Retinal pigment epithelial cell (primary cell): Measurements from ENCODE around the gene ARID5B.

ENCODE experiments used
- DNase-seq: peaks from one replicate; pipeline ENCODE4 v3.0.0-alpha.2; 2010; ENCODE audit warnings: low read depth
- H3K4me3 ChIP-seq: 2 replicates; pipeline ENCODE4 v1.5.1; 2011; ENCODE audit warnings: mild to moderate bottlenecking, low read length, control low read depth, moderate library complexity
- CTCF ChIP-seq: conservative IDR thresholded peaks from 2 replicates; pipeline ENCODE4 v1.5.1; 2011; ENCODE audit warnings: low read depth, low read length, control low read depth, inconsistent platforms

The ARID5B gene

GRCh38 chr10:62019685-62020359 is 118.3 kb downstream of the ARID5B start:
- DNase-seq, result no peak

GRCh38 chr10:62021128-62021665 is 119.7 kb downstream of the ARID5B start:
- no peak for DNase-seq
- no peak for TF ChIP-seq CTCF
- H3K4me3 ChIP-seq, result no peak overlapping the region

More at GRCh38 chr10:62019685-62020359, 118.3 kb downstream of the ARID5B start:
- H3K4me3 ChIP-seq, result no peak overlapping the region
- TF ChIP-seq CTCF, result no peak

- H3K4me3 ChIP-seq, result no peak overlapping the region
- no peak for DNase-seq
- no peak for TF ChIP-seq CTCF
Measured at GRCh38 chr10:62021978-62022802, 120.7 kb downstream of the ARID5B start.

GRCh38 chr10:62022830-62023229 is 121.3 kb downstream of the ARID5B start:
- no peak for DNase-seq
- no peak overlapping the region for H3K4me3 ChIP-seq
- no peak for TF ChIP-seq CTCF

- no peak for DNase-seq
- no peak for TF ChIP-seq CTCF
- no peak overlapping the region for H3K4me3 ChIP-seq
Measured at GRCh38 chr10:62023329-62023728, 121.8 kb downstream of the ARID5B start.

- TF ChIP-seq CTCF, result no peak
- no peak overlapping the region for H3K4me3 ChIP-seq
- DNase-seq, result no peak
Measured at GRCh38 chr10:62024026-62024701, 122.7 kb downstream of the ARID5B start.
